HL-60 (cell line): ENCODE data around the gene TTLL3.

Experiments
- CTCF ChIP-seq: IDR thresholded peaks from one replicate; pipeline ENCODE4 v1.5.1; 2011; ENCODE audit warnings: low read length, control low read depth, inconsistent platforms; ENCODE audit not compliant: insufficient read depth
- POLR2AphosphoS5 ChIP-seq: IDR thresholded peaks from 2 replicates; pipeline ENCODE4 v1.6.1; 2012; ENCODE audit warnings: low read depth

- TF ChIP-seq CTCF, result no peak
- TF ChIP-seq POLR2AphosphoS5, result peak; percentile 16; the same call in 1 of the 2 replicates
Measured at GRCh38 chr3:9834520-9835380, 24.7 kb downstream of the TTLL3 start.
